Regular cardiac myocyte (primary cell): ENCODE measurements around the gene METTL3. TPM values are rescaled to one million over a fixed set of nuclear protein-coding genes. Genes with fewer than 3 reads are reported as not detected.

ENCODE experiments used
- total RNA-seq: library from RNA; depleted of rRNA; stranded (reverse); fragments of >200 nt; gene quantifications from 2 replicates; pipeline ENCODE4 v1.2.3, GENCODE V29; 2014

METTL3 gene
- 79.0 and 108 TPM in 2 replicates for total RNA-seq

DNA sequence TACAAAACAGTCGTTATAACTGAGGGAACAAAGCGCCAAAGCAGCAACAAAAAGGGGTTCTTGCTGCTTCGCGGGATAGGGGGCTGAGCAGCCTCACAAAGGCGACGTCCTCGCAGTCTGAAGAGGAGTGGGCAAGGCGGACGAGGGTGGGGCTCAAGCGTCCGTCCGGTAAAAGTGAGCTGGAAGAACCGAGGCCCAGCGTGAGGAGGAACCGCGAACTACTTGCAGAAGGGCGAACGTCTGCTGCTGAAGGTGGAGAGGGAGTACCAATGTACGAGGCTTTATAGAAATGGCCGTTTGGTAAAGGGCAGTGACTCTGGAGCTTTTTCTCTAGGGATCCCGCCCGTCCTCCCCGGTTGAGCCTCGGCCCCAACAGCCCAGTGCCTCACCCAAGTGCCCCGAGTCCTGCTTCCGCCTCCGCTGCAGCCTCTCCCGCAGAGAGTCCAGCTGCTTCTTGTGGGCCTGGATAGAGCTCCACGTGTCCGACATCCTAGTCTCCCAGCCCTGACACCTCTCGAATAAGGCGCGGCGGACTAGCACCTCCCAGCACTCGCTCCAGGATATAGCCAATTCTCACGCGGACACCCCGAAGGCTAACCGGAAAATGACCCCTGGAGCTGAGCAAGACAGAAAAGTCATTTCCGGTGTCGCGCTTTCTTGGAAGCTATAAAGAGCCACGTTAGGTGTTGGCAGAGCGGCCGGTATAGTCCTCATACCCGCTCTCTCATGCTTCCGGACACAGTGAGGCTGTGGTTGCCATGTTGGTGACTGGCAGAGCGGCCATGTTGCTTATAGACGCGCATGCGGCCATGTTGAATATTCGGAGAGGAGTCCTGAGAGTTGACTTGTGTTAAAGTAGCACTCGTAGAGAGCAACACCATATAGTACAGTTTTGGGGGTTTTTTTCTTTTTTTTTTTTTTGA is at the start of gene METTL3:
Gene METTL3 (minus strand): TSS at position 606 of the 923 bp plus-strand sequence. CDS start 117 bp downstream, at position 489.

DNA sequence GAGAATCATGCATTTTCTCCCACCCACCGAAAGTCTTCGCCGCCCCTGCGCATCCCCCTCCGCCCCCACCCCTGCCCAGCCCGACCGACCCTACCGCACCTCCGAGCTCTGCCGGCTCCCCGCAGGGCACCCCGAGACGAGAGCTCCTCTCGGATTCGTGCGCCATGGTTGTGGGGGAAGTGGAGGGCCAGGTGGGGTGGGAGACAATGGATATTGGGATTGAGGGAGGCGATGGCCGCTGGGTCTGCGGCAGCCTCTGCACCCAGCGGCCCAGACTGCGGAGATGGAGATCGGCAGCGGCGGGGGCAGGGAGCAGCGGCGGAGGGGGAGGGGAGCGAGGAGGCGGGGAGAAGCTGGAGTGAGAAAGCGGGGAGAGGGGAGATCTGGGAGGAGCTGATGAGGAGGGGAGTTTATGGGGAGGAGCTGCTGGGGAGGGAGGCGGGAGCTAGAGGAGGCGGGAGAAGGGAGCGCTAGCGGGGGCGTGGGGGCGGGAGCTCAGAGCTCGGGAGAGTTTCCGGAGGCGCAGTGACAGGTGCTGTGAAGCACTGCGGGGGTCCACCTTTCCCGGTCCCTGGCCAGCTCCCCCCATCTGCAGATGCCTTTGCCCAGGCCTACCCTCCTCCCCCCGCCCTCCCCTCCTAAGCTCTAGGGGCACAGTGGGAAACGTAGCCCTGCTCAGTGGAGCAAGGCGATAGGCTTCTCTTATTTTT is 15.0 kb upstream of the METTL3 start, which contains the start of gene SALL2:
Gene SALL2 (minus strand): TSS at position 385 of the 710 bp plus-strand sequence. CDS start 219 bp downstream, at position 166.

DNA sequence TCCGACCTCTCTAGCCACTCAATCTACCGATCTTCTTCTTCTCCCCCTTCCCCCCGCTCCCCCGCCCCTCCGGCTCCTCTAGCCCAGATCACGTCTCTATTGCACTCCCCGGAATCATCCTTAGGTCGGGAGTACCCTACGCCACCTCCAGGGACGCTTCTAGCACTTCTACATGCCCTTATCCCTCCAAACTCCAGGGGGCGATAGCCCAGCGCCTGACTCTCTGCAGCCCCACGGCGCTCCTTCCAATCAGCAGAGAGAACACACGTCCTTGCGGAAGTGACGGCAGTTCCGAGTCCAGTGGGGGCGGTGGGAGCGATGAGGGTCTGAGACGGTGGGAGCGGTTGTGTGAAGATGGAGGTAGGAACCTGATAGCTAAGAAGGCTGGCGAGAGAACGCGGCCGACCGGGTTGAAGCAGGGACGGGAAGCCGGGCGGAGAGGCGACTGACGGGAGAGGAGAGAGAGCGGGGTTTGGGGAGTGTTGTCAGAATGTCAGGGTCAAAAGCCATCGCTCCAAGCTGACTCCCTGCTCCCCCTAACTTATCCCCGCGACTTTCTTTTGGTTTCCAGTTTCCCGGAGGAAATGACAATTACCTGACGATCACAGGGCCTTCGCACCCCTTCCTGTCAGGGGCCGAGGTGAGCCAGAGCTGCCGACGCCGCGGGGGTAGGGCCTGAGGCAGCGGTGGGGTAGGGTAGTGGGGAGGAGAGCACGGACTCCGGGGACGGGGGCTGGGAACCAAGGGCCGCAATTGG is 34.0 kb downstream of the METTL3 start, which contains the start of the genes RAB2B and TOX4:
Gene RAB2B (minus strand): TSS at position 35 of the 757 bp plus-strand sequence. CDS start 87 bp downstream, outside the sequence.
Gene TOX4 (plus strand): TSS at position 271 of the 757 bp plus-strand sequence. CDS start 84 bp downstream, at position 355.

DNA sequence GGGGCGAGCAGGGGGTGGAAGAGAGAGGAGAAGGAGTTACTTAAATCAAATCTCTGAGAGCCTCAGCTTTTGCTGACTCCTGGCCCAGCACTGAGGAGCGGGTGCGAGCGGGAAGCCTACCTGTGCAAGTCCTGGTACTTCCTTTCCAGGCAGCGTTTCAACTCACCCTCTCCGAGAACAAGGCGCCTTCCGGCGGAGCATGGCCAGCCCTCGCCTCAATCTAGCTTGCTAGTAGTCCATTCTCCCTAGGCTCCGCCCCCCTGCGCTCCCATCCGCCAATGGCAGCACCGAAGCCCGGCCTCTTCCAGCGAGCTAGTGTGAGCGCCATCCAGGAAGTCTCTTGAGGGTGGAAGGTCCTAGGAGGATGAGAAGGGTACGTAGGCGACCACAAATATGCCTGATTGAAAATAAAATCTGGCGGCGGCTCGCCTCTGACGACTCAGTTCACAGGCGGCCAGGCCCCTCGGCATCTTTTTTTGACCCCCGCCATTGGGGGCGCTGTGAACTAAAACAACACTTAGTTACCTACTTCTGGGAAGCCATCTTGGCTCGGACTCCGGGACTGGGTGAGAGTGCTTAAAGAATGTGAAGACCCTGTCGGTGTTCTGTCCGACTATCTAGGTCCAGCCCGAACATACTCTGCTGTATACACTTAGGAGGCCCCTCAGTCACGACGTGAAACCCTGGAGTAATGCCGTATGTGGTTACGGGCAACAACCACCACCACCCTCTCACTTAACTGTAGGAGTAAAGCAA is 55.0 kb downstream of the METTL3 start, which contains the start of gene CHD8:
Gene CHD8 (minus strand): TSS at position 212 of the 756 bp plus-strand sequence. CDS start 24,480 bp downstream, outside the sequence.

Other genes with a start within 250 kb of the METTL3 start
- 696 and 811 TPM in 2 replicates for gene HNRNPC, start 241.9 kb downstream of the METTL3 start, total RNA-seq
- not detected in 2 replicates for gene RPGRIP1, start 231.3 kb downstream of the METTL3 start, total RNA-seq
- 74.4 and 143 TPM in 2 replicates for gene SUPT16H, start 127.3 kb downstream of the METTL3 start, total RNA-seq
- 35.8 and 59.4 TPM in 2 replicates for gene CHD8, start 55.2 kb downstream of the METTL3 start, total RNA-seq
- gene RAB2B, start 34.4 kb downstream of the METTL3 start, total RNA-seq: 26.8 and 29.0 TPM in 2 replicates
- gene TOX4, start 34.1 kb downstream of the METTL3 start, total RNA-seq: 18.9 and 32.6 TPM in 2 replicates
- 1.2 and 1.7 TPM in 2 replicates for gene SALL2, start 15.0 kb upstream of the METTL3 start, total RNA-seq
- not detected in 2 replicates for gene OR10G3, start 68.7 kb upstream of the METTL3 start, total RNA-seq
- not detected in 2 replicates for gene OR10G2, start 123.6 kb upstream of the METTL3 start, total RNA-seq
- gene OR4E2, start 142.5 kb upstream of the METTL3 start, total RNA-seq: not detected in 2 replicates
- not detected in 2 replicates for gene OR4E1, start 162.5 kb upstream of the METTL3 start, total RNA-seq